Measurements from ENCODE around the gene BRD7.

Gene BRD7

DNA sequence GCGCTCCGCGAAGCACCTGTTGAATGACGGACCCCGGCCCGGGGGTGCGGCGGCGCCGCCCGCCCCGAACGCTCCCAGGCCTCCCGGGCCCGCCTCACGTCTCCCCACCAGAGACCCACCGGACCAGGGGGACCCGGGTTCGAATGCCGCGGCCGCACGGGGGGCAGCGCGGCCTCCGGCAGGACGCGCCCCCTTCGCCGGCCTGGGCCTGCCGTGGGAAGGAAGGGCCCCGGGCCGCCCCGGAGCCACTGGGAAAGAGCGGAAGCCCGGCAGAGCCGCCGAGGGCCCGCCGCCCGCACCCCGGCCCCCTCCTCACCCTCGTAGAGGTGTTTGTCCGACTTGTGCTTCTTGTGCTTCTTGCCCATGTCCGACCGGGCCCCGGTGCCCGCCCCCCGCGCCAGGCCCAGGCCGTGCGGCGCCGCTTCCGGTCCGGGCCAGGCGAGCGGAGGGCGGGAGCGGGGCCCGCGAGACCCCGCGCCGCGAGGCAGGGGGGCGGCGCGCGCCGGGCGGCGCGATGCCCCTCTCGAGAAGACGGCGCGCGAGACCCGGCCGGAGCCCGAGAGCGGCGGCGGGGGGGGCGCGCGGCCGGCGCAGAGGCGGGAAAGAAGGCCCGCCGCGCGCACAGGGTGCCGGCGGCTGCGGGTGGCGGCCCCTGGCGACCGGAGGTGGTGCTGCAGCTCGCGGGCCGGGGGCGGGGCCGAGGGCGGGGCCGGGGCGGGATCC, at the start of gene BRD7:
BRD7 (minus strand) TSS at position 579 of the 723 bp plus-strand sequence; CDS start at position 365, 214 bp downstream.
- intact Hi-C loops (cut with micrococcal nuclease) = loop anchor here (10.0 kb wide), 4 partner anchors 214 to 436 kb away; partner anchors contain the start of genes CYLD and TENT4B

GRCh38 chr16:50416388-50416787, 47.6 kb upstream of the BRD7 start:
- no peak overlapping the region for H3K27ac Mint-ChIP-seq
- intact Hi-C loops (cut with micrococcal nuclease) = no loop called here
- no peaks in the 10 kb centered on the region for H3K4me1 Mint-ChIP-seq (ENCODE audit: low read depth)
- no peaks in the 10 kb centered on the region for H3K36me3 Mint-ChIP-seq (ENCODE audit: low read depth)
- no peak overlapping the region for H3K4me3 Mint-ChIP-seq
- peaks cover 52% of the 10 kb centered on the region for H3K9me3 Mint-ChIP-seq
- peaks cover 19% of the 10 kb centered on the region for H3K27me3 Mint-ChIP-seq

More for the DNA sequence above, at the start of gene BRD7:
- Mint-ChIP-seq H3K9me3 (no peaks in the 10 kb centered on the region), H3K36me3 (ENCODE audit: low read depth) (peaks cover 25% of the 10 kb centered on the region), H3K4me3 (peak within 1 kb of the TSS; percentile 80), H3K27ac (peak within 1 kb of the TSS; percentile 84), H3K27me3 (peaks cover 4% of the 10 kb centered on the region), H3K4me1 (ENCODE audit: low read depth) (peaks cover 38% of the 10 kb centered on the region)

DNA sequence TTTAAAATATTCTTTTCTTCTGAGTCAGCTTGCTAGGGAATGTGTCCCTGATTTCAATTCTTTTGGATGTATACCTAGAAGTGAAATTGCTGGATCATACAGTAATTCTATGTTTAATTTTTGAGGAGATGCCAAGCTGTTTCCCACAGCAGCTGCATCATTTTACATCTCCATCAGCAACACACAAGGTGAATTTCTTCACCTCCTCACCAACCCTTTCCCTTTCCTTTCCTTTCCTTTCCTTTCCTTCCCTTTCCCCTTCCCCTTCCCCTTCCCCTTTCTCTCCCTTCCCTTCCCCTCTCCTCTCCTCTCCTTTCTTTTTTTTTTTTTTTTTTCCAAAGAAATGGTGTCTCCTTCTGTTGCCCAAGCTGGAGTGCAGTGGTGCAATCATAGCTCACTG, 45.4 kb upstream of the BRD7 start:
- intact Hi-C loops (cut with micrococcal nuclease) = no loop called here
- H3K27me3 Mint-ChIP-seq = peaks cover 13% of the 10 kb centered on the region
- no peak overlapping the region for H3K4me3 Mint-ChIP-seq
- H3K4me1 Mint-ChIP-seq (ENCODE audit: low read depth) = no peaks in the 10 kb centered on the region
- no peak overlapping the region for H3K27ac Mint-ChIP-seq
- peaks cover 36% of the 10 kb centered on the region for H3K9me3 Mint-ChIP-seq
- H3K36me3 Mint-ChIP-seq (ENCODE audit: low read depth) = no peaks in the 10 kb centered on the region

GRCh38 chr16:50411034-50411433, 42.2 kb upstream of the BRD7 start:
- Mint-ChIP-seq H3K4me1 (ENCODE audit: low read depth) (no peaks in the 10 kb centered on the region), H3K4me3 (no peak overlapping the region), H3K36me3 (ENCODE audit: low read depth) (no peaks in the 10 kb centered on the region), H3K27ac (no peak overlapping the region), H3K9me3 (peaks cover 6% of the 10 kb centered on the region), H3K27me3 (peaks cover 14% of the 10 kb centered on the region)
- intact Hi-C loops (cut with micrococcal nuclease) = no loop called here

- Mint-ChIP-seq H3K27me3 (peaks cover 8% of the 10 kb centered on the region), H3K4me1 (ENCODE audit: low read depth) (no peaks in the 10 kb centered on the region), H3K36me3 (ENCODE audit: low read depth) (no peaks in the 10 kb centered on the region), H3K4me3 (no peak overlapping the region), H3K27ac (no peak overlapping the region), H3K9me3 (no peaks in the 10 kb centered on the region)
- intact Hi-C loops (cut with micrococcal nuclease) = no loop called here
These were observed 39.3 kb upstream of the BRD7 start for GRCh38 chr16:50408001-50408561.

DNA sequence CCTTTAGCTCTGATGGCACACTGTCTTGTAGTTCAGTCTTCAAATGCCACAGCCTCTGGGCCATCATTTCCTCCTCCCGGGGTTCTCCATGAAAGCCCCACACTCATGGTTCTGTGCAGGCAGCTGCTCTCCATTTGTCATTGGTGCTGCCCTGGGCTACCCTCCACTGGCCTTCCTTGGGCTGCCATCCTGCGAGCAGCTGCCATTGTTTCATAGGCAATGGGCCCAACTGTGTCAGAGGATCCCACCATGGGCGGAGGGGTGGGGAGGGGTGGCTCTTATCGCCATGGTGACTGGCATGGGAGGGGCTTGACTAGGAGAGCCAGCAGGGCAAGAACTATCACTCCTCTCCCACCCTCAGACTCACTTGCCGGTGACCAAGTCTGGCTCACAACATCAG, 38.6 kb upstream of the BRD7 start:
- Mint-ChIP-seq H3K36me3 (ENCODE audit: low read depth) (no peaks in the 10 kb centered on the region), H3K4me3 (no peak overlapping the region), H3K4me1 (ENCODE audit: low read depth) (no peaks in the 10 kb centered on the region), H3K27me3 (peaks cover 8% of the 10 kb centered on the region), H3K27ac (no peak overlapping the region), H3K9me3 (no peaks in the 10 kb centered on the region)
- intact Hi-C loops (cut with micrococcal nuclease) = no loop called here

DNA sequence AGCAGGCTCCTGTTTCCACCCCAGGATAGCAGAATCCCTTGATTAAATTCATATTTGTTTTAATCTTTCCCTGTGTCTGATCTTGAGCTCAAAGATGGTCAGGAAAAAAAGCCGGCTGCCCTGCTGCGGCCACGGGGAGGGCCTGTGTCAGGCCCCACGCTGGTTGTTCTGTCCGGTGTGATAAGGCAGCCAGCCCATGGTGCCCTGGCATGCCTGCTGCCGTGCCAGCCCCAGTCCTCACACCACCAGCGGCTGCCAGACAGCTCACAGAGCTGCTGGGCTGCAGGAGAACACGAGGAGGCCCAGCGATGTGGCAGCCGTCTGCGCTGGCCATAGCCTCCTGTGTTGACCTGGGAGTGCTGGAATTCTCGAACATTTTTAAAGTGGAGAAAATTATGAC, 34.7 kb upstream of the BRD7 start:
- H3K36me3 Mint-ChIP-seq (ENCODE audit: low read depth) = no peaks in the 10 kb centered on the region
- H3K27me3 Mint-ChIP-seq = no peaks in the 10 kb centered on the region
- H3K9me3 Mint-ChIP-seq = no peaks in the 10 kb centered on the region
- H3K4me3 Mint-ChIP-seq = no peak overlapping the region
- H3K27ac Mint-ChIP-seq = no peak overlapping the region
- peaks cover 6% of the 10 kb centered on the region for H3K4me1 Mint-ChIP-seq (ENCODE audit: low read depth)
- intact Hi-C loops (cut with micrococcal nuclease) = no loop called here

GRCh38 chr16:50402298-50402895, 33.6 kb upstream of the BRD7 start:
- no peaks in the 10 kb centered on the region for H3K27me3 Mint-ChIP-seq

GRCh38 chr16:50401355-50401754, 32.6 kb upstream of the BRD7 start:
- Mint-ChIP-seq H3K27me3 (no peaks in the 10 kb centered on the region), H3K27ac (no peak overlapping the region)

More at GRCh38 chr16:50402298-50402895, 33.6 kb upstream of the BRD7 start:
- H3K9me3 Mint-ChIP-seq = no peaks in the 10 kb centered on the region
- H3K4me1 Mint-ChIP-seq (ENCODE audit: low read depth) = peaks cover 6% of the 10 kb centered on the region
- no peak overlapping the region for H3K4me3 Mint-ChIP-seq
- H3K36me3 Mint-ChIP-seq (ENCODE audit: low read depth) = no peaks in the 10 kb centered on the region
- intact Hi-C loops (cut with micrococcal nuclease) = no loop called here
- H3K27ac Mint-ChIP-seq = no peak overlapping the region

GRCh38 chr16:50400967-50401348, 32.2 kb upstream of the BRD7 start:
- intact Hi-C loops (cut with micrococcal nuclease) = no loop called here
- H3K36me3 Mint-ChIP-seq (ENCODE audit: low read depth) = no peaks in the 10 kb centered on the region
- H3K27me3 Mint-ChIP-seq = no peaks in the 10 kb centered on the region
- no peak overlapping the region for H3K4me3 Mint-ChIP-seq
- H3K9me3 Mint-ChIP-seq = no peaks in the 10 kb centered on the region
- no peak overlapping the region for H3K27ac Mint-ChIP-seq
- H3K4me1 Mint-ChIP-seq (ENCODE audit: low read depth) = peaks cover 10% of the 10 kb centered on the region

More at GRCh38 chr16:50401355-50401754, 32.6 kb upstream of the BRD7 start:
- H3K4me3 Mint-ChIP-seq = no peak overlapping the region
- intact Hi-C loops (cut with micrococcal nuclease) = no loop called here
- no peaks in the 10 kb centered on the region for H3K36me3 Mint-ChIP-seq (ENCODE audit: low read depth)
- H3K4me1 Mint-ChIP-seq (ENCODE audit: low read depth) = peaks cover 6% of the 10 kb centered on the region
- no peaks in the 10 kb centered on the region for H3K9me3 Mint-ChIP-seq

GRCh38 chr16:50400312-50400966, 31.7 kb upstream of the BRD7 start:
- Mint-ChIP-seq H3K9me3 (no peaks in the 10 kb centered on the region), H3K27ac (no peak overlapping the region), H3K4me1 (ENCODE audit: low read depth) (peaks cover 16% of the 10 kb centered on the region), H3K4me3 (no peak overlapping the region), H3K36me3 (ENCODE audit: low read depth) (no peaks in the 10 kb centered on the region), H3K27me3 (no peaks in the 10 kb centered on the region)
- intact Hi-C loops (cut with micrococcal nuclease) = no loop called here

- intact Hi-C loops (cut with micrococcal nuclease) = no loop called here
These were observed 30.6 kb upstream of the BRD7 start for GRCh38 chr16:50399411-50399810.

GRCh38 chr16:50398336-50398735, 29.5 kb upstream of the BRD7 start:
- no peak overlapping the region for H3K4me3 Mint-ChIP-seq
- H3K27ac Mint-ChIP-seq = no peak overlapping the region
- no peaks in the 10 kb centered on the region for H3K9me3 Mint-ChIP-seq
- no peaks in the 10 kb centered on the region for H3K36me3 Mint-ChIP-seq (ENCODE audit: low read depth)
- peaks cover 19% of the 10 kb centered on the region for H3K4me1 Mint-ChIP-seq (ENCODE audit: low read depth)
- H3K27me3 Mint-ChIP-seq = no peaks in the 10 kb centered on the region
- intact Hi-C loops (cut with micrococcal nuclease) = no loop called here

More at GRCh38 chr16:50399411-50399810, 30.6 kb upstream of the BRD7 start:
- Mint-ChIP-seq H3K4me1 (ENCODE audit: low read depth) (peaks cover 19% of the 10 kb centered on the region), H3K27ac (no peak overlapping the region), H3K27me3 (no peaks in the 10 kb centered on the region), H3K36me3 (ENCODE audit: low read depth) (no peaks in the 10 kb centered on the region), H3K9me3 (no peaks in the 10 kb centered on the region), H3K4me3 (no peak overlapping the region)
